Measurements from ENCODE around the gene RRP1B.

GRCh38 chr21:43740497-43741156 lies 81.3 kb downstream of the RRP1B start:
- TF ChIP-seq CTCF (IDR thresholded peaks at IDR 0.05; ENCODE audit: borderline replicate concordance, extremely low read depth, low read length, poor library complexity, severe bottlenecking) = no peak
- no peak for TF ChIP-seq EZH2 (IDR thresholded peaks at IDR 0.05; ENCODE audit: borderline replicate concordance, low read depth, low read length, severe bottlenecking)
